Activated CD4-positive, CD25-positive, alpha-beta regulatory T cell (primary cell): Measurements from ENCODE around the gene CERS6.

Experiments used
- DNase-seq, 4 experiments: peaks; one replicate each; lab custom pipeline; 2025; lab: John Stamatoyannopoulos, UW

CERS6 gene

GRCh38 chr2:168568476-168569267, 112.6 kb downstream of the CERS6 start:
- no peak for DNase-seq

- DNase-seq = no peak
Measured at GRCh38 chr2:168571061-168571460, 115.0 kb downstream of the CERS6 start.

DNA sequence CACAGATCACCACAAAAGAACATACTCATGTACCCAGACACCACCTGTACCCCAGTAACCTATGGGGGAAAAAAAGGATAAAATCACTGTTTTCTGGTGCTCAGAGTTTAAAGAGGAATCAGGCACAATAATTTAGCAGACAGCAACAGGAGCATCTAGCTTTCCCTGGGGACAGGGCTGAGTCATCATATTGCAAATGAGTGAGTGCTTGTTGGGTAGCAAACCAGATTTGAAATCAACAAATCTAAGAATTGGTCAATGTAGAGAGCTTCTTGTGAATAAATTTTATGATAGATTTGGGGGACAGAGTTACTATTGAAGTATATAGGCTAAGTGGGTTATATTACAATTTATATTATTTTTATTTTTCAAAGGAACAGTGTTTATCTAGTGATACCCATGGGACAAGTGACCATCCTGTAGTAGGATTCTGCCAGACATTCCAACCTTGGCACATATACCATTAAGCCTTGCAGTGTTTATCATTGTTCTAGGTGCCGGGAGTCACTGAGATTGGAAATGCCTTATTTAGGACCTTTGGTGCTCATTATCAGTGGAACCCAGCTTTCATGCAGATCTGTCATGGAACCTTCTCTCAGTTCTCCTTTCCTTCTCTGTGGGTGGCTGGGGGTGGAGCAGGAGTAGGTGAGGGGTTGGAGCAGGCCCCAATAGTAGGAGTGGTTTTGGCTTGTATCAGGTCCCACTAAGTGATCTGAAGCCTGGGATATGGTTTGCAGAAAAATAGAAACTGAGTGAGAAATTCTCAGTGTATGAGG, 117.2 kb downstream of the CERS6 start:
- no peak for DNase-seq

DNA sequence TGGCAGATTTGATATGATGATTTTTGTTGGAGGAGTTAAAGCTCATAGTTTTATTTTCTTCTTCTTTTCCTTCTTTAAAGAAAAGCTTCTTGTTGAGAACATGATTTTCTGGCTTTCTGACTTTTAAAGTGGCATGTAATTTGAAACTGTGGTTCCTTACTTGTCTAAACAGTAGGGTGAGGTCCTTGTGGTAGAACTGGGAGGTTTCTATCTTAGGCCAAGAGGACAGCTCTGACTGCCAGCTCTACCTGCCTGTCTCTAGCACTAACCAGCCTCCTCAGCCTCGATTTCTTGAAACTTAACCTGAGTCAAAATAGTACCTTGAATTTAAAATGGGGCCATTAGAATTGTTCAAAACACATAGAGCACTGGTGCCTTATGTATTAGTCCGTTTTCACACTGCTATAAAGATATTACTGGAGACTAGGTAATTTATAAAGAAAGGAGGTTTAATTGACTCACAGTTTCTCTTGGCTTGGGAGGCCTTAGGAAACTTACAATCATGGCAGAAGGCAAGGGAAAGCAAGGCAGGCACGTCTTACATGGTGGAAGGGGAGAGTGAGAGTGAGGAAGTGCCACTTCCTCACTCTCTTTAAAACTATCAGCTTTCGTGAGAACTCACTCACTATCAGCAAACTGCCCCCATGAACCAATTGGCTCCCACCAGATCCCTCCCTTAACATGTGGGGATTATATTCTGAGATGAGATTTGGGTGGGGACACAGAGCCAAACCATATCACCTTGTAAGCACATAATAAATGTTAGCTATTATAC, 119.0 kb downstream of the CERS6 start:
- DNase-seq = no peak

DNA sequence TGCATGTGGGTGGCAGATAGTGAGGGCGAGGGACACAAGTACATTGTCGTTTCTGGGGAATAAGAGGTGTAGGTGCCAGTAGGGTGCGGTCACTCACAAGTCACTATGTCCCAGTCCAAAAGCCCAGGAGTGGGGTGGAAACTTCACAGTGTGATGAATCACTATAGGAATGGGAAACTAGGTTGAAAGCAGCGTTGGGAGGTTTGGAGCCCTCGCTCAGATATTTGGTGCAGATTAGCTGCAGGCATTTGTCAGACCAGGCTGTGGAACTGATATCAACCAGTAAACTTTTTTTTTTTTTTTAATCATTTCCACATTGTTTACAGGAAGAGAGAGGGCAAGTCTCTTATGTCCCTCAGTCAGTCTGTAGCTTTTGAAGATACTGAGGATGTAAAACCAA, 121.8 kb downstream of the CERS6 start:
- DNase-seq = no peak

DNA sequence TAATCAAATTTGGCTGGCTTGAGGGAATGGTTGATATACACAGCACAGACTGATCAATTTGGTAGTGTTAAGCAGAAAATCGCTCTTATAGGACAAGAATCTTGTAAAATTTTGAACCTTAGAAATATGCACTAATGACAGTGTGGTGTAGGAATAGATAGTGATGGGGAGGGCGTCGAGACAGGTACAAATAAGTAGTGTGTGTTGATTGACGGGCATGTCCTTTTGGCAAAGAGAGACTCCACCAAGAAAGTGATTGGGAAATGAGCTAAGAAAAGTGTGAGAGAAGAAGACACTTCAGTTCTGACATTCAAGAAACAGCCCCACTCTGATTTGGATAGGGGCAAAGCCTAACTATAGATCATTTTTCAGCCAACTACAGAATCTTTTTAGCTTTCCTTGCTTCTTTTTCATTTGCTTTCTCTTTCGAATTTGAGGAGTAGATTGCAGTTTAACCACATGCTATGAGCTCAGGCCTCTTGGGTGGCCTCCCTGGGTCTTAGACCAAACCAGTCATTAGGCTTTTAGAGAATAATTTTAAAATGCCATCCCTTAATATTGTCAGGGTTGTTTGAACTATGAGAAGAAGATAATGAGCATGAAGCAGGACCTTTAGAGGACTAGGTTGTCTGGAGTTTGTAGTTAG, 127.1 kb downstream of the CERS6 start:
- no peak for DNase-seq

- no peak for DNase-seq
Measured at GRCh38 chr2:168583710-168584521, 127.8 kb downstream of the CERS6 start.

DNA sequence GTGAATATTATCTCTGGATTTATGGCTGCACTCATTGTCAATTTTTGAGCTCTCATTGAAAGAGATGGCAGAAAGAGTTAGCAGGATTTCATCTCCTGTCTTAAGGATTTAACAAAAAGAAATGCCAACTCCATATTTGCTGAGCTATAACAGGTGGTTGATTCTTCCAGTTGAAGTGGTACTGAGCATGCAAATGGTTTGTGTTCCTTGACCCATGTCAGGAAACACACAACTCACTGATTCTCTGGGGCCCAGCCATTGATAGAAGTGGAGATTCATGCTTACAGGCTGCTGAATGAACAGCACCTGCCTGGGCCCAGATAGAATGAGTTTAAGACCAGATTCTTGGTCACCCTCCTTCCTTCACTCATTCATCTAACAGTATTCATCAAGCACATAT, 128.8 kb downstream of the CERS6 start:
- no peak for DNase-seq

DNA sequence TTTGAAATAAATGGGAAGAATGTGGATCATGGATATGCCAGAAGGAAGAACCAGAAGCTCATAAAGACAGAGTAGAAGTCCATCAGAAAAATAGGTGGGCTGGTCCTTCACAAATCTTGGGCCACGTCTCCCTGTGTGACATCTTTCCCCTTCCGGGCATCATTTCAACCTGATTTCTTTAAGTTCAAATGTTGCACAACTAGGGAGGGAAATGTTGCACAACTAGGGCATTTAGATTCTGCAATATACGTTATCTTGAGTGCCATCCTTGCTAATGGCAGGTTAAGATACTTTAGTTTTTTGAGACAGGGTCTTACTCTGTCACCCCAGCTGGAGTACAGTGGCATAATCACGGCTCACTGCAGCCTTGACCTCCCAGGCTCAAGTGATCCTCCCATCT, 129.6 kb downstream of the CERS6 start:
- DNase-seq = no peak

DNA sequence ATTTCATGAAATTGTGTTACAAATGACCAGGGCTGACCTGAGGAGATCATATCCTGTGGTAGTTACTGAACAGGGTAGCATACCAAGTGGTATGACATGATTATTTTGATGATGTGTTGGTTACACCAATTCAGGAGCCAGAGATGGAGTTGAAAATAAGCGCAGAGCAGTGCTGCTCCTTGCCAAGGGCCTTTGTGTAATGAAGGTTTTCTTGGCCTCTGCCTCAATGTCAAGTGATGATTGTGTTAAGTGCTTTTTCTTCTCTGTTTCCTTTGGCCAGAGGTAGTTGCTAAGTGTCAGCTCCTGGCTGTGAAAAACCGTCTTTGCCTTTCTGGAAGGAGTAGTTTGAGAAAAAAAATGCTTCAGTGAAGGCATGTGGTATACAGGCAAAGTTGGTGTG, 131.2 kb downstream of the CERS6 start:
- DNase-seq = no peak

DNA sequence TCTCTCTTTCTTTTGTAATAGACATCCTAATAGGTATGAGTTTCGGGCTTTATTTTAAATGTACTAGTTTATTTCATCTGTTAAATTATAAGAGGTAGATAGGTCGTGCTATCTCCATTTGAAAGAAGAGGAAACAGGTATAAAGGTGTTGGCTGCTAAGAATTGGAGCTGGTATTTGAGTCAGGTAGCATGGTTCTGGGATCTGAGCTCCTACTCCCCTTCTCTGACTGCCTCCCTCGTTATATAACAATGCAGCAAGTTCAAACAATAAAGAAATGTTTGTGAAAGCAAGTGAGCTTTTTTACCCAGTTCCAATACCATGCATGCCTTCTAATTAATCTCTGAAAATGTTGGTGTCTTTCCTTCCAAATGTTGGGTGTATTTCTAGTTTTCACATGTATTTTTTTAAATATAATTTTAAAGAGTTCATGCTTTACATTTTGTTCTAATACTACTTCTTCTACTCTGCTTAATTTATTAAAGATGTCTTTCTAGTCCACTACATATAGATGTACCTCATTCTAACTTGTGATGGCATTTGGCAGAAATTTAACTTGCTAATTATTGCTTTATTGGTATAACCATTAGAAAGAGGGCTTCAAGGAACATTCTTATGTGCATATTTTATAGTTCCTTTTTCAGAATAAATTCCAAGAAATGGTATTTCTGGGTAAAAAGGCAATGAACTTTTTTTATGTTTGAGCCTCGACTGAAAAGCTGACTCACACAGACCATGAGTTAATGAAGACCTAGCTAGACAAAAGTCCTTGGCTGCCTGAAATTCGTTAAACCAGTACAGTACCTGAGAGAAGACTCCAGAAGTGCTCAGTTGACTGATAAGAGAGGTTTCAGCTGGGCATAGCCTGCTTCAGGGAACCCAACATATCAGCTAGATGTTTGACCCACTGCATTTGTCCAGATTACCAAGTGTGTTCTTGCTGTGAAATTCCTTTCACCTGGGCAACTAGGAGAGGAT, 133.5 kb downstream of the CERS6 start:
- DNase-seq = no peak

DNA sequence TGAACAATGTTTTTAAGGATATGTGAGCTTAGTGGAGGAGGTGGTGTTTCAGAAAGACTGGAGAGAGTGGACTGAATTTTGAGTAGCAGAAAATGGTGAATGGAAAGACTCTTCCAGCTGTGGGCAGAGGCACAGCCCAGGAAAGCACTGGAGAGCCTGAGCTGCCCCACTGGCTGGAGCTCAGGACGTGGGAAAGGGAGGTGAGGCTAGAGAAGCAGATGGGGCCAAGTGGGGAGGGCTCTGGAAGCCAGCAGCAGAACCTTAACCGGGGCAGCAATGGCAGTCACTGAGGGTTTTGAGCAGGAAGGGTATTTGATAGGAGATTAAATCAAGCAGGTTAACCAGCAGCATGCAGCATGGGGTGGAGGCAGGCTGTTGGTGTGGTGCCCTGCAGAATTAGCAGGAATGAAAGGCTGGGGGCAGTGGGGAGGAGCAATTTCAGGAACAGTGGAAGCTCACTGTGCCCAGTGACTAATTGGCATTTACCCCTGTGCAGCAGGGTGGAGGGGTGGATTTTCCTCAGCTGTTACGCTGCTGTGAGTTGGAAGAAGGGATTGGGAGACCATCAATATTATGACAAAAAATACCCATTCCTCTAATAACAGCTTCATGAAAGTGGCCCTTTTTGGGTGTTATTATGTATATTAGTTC, 136.2 kb downstream of the CERS6 start:
- DNase-seq = no peak

GRCh38 chr2:168593713-168594112, 137.6 kb downstream of the CERS6 start:
- DNase-seq = no peak

DNA sequence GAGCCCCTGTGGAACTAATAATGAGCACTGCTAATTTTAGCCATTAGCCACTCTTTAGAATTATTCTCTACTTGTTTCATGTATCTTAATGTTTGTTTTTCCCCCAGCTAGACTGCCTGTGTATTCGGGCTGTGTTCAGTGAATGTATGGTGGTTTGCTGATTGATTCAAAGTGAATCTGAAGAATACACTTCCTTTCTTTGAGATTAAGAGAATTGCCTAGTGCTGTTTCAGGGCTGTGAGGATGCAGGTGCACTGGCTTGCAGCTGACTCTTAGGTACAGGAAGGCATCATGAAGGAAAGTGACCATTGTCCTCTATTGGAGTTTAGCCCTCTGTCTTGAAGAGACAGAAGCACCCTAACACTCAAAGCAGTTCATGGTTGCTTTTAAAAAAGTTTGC, 138.7 kb downstream of the CERS6 start:
- DNase-seq = no peak

DNA sequence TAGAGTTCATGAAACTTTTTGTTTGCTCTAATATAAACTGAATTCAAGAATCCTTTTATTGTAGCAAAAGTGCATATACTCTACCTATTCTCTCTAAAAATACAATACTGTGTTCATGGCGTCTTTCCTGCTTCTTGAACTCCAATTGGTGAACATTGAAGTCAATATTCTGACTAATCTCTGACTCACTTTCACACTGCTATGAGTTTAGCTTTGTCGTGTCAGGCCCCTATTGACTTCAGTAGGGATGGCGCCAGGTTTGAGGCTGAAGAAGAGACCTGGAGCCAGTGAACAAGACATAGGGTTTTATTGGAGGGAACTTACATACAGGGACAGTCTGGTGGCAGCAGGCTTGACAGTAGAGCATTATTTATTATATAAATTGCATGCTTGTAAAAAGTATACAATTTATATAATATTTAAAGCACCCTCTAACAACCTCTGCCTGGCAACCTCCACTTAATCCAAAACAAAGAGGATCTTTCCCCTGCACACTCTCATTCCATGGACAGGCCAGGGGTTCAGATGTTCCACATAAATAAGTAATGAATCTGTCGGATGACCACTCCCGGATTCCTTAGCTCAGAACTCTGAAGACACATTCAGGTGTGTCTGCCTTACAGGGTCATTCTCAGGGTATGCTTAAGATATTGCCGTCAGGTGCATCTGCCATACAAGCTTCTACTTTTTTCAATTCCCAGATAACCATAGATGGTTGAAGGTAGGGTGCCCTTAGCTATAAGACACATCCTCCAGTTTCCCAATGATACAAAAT, 141.0 kb downstream of the CERS6 start:
- no peak for DNase-seq

- no peak for DNase-seq
Measured at GRCh38 chr2:168599738-168600137, 143.7 kb downstream of the CERS6 start.

DNA sequence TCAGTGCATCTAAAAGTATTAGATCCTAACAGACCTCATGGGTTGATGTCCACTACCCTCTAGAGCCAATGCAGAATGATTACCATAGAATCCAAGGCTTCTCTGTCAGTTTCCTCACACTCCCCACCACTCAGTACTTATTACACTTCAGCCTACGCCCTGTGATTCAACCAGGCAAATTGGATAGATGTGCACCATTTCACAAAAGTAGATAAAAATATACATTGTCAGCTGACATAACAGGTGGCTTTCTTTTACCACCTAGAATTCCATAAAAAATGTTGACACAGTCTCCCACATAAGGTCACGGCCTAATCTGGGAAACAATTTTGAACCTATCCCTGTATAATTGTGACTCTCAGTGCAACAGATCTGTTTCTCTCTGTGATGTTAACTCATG, 144.9 kb downstream of the CERS6 start:
- no peak for DNase-seq

DNA sequence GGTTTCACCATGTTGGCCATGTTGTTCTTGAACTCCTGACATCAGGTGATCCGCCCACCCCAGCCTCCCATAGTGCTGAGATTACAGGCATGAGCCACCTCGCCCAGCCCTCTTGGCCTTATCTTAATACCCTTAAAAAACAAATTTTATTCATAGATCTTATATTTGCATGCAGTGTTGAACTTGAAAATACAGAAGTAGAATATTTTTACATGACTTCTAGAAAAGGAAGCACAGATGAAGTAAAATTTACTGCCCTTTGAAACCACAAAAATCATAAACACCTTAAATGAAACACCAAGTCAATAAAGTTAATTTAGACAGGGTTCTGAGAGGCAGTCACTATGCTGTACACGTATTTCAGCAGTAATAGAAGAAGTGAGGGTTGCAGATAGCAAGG, 145.7 kb downstream of the CERS6 start:
- DNase-seq = no peak

DNA sequence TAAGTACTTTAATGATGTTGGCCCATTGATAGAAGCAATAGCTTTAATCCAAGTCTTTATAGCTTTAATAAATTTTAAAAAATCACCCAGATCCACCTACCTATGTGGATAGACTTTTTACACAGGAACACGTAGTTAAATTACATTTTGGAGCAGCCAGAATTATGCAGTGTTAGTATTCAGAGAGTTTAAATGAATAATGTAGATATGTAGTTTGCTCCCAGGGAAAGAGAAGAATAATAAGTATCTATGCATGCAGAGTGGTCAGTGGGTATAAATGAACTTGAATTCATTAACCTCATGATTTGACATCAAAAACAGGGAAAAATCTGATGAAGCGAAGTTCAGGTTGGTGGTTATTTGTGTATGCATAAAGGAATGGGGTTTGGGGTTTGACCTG, 146.3 kb downstream of the CERS6 start:
- DNase-seq = no peak
